Gastroesophageal sphincter (tissue), 4 donors: ENCODE results near the gene STARD13. TPM values are rescaled to one million over a fixed set of nuclear protein-coding genes. Genes with fewer than 3 reads are reported as not detected.

Source experiments
- ATAC-seq: fragments of 150-250 bp; one replicate; pipeline ENCODE4 v1.9.1; 2016; ENCODE audit warnings: mild to moderate bottlenecking, moderate library complexity
- H3K27ac ChIP-seq, 4 donors: fragments of 200-600 bp; sonication (generic) in 3 of 4; 1 replicate in 3 of 4; 2 replicates in 1 of 4; pipeline ENCODE4 v1.5.1; 2016 to 2019
- H3K27me3 ChIP-seq: fragments of 200-600 bp; sonication (generic); one replicate; pipeline ENCODE4 v1.5.1; 2019
- H3K36me3 ChIP-seq, 2 donors: fragments of 200-600 bp; sonication (generic); one replicate each; pipeline ENCODE4 v1.5.1; 2019; ENCODE audit warnings: control low read depth in 1 of 2
- H3K4me1 ChIP-seq, 3 donors: fragments of 200-600 bp; sonication (generic); 1 replicate in 2 of 3; 2 replicates in 1 of 3; pipeline ENCODE4 v1.5.1; 2016 to 2019; ENCODE audit warnings: control low read depth in 2 of 3
- H3K4me3 ChIP-seq, 2 donors: fragments of 200-600 bp; sonication (generic); one replicate each; pipeline ENCODE4 v1.5.1; 2019; ENCODE audit warnings: mild to moderate bottlenecking in 1 of 2, moderate library complexity in 1 of 2
- H3K9me3 ChIP-seq, 3 donors: fragments of 200-600 bp; sonication (generic); one replicate each; pipeline ENCODE4 v1.5.1; 2017 to 2019; ENCODE audit warnings: control low read depth in 2 of 3
- CTCF ChIP-seq, 4 experiments: fragments of 200-600 bp in 2 of 4; fragments of 450-650 bp in 2 of 4; sonication (generic) in 1 of 4; IDR thresholded peaks; one replicate each; pipeline ENCODE4 v1.5.1; 2017 to 2019; ENCODE audit warnings: antibody characterized with exemption in 4 of 4, mild to moderate bottlenecking in 2 of 4, moderate library complexity in 2 of 4
- EP300 ChIP-seq: sonication (generic); formaldehyde crosslinking; IDR thresholded peaks from one replicate; pipeline ENCODE4 v1.6.1; 2017; ENCODE audit warnings: antibody characterized with exemption, mild to moderate bottlenecking
- POLR2A ChIP-seq, 2 donors: fragments of 450-650 bp; IDR thresholded peaks; one replicate each; pipeline ENCODE4 v1.6.1; 2017; ENCODE audit warnings: antibody characterized with exemption in 2 of 2, mild to moderate bottlenecking in 2 of 2, moderate library complexity in 1 of 2
- POLR2AphosphoS5 ChIP-seq: sonication (generic); formaldehyde crosslinking; IDR thresholded peaks from one replicate; pipeline ENCODE4 v1.6.1; 2017; ENCODE audit warnings: antibody characterized with exemption
- WGBS, 2 donors: methylation state at CpG; one replicate each; pipeline ENCODE4 v1.1.5; 2018; ENCODE audit warnings: low coverage in 1 of 2; 5-methylcytosine and 5-hydroxymethylcytosine counted together
- total RNA-seq, 4 donors: library from RNA; depleted of rRNA; stranded (reverse); fragments of >200 nt; gene quantifications; one replicate each; pipeline ENCODE4 v1.1.0, GENCODE V29; 2016

STARD13 gene
- total RNA-seq, 4 donors from 2014 or later = 46.2 to 63.3 (median 49.3) TPM

- ATAC-seq = no peak
- no peak overlapping the region for H3K4me3 ChIP-seq
- whole genome bisulfite sequencing, 2 donors = 11 to 20% methylated on average over 3 of the region's 3 CpGs
- peaks cover 28 to 98% (median 37%) of the 10 kb centered on the region in 3 donors for H3K4me1 ChIP-seq
- no peaks in the 10 kb centered on the region for H3K27me3 ChIP-seq
- H3K36me3 ChIP-seq = no peaks in the 10 kb centered on the region
- H3K9me3 ChIP-seq = no peaks in the 10 kb centered on the region
- TF ChIP-seq EP300 = no peak
- no peak for TF ChIP-seq POLR2AphosphoS5
- no peak for TF ChIP-seq CTCF (IDR thresholded peaks at IDR 0.05)
- TF ChIP-seq POLR2A (IDR thresholded peaks at IDR 0.05) = no peak
- H3K27ac ChIP-seq = peak overlapping the region; percentile 28 to 89 (median 50)
These were observed 9.0 kb downstream of the STARD13 start for GRCh38 chr13:33276570-33276969.

GRCh38 chr13:33275916-33276315 is 9.6 kb downstream of the STARD13 start:
- H3K27ac ChIP-seq = peak overlapping the region; percentile 38 to 89 (median 50)
- H3K9me3 ChIP-seq = no peaks in the 10 kb centered on the region
- ATAC-seq = no peak
- H3K4me1 ChIP-seq = peaks cover 34 to 98% (median 42%) of the 10 kb centered on the region in 3 donors
- H3K36me3 ChIP-seq = no peaks in the 10 kb centered on the region
- H3K4me3 ChIP-seq = no peak overlapping the region
- H3K27me3 ChIP-seq = no peaks in the 10 kb centered on the region
- WGBS, 2 donors = 44 to 58% methylated on average over 3 of the region's 3 CpGs
- no peak for TF ChIP-seq EP300
- peak; percentile 34 for TF ChIP-seq POLR2AphosphoS5
- TF ChIP-seq CTCF (IDR thresholded peaks at IDR 0.05) = no peak
- no peak for TF ChIP-seq POLR2A (IDR thresholded peaks at IDR 0.05)

- peak overlapping the region in 2 of 4 donors; percentile 6 to 33 for H3K27ac ChIP-seq
- TF ChIP-seq POLR2A (IDR thresholded peaks at IDR 0.05) (no peak), CTCF (IDR thresholded peaks at IDR 0.05) (no peak), POLR2AphosphoS5 (no peak)
- no peak overlapping the region for H3K4me3 ChIP-seq
- no peaks in the 10 kb centered on the region for H3K9me3 ChIP-seq
- 55 to 82% methylated on average over 3 to 4 of the region's 4 CpGs for WGBS, 2 donors
- no peaks in the 10 kb centered on the region for H3K27me3 ChIP-seq
- H3K36me3 ChIP-seq = no peaks in the 10 kb centered on the region
- ATAC-seq = no peak
- peaks cover 27 to 98% (median 29%) of the 10 kb centered on the region in 3 donors for H3K4me1 ChIP-seq
These were observed 11.3 kb downstream of the STARD13 start for GRCh38 chr13:33274264-33274663.

GRCh38 chr13:33272531-33273124 is 12.9 kb downstream of the STARD13 start:
- Histone ChIP-seq H3K27ac (peak overlapping the region in 2 of 4 donors; percentile 34 to 64), H3K9me3 (no peaks in the 10 kb centered on the region), H3K36me3 (no peaks in the 10 kb centered on the region), H3K4me3 (no peak overlapping the region), H3K27me3 (no peaks in the 10 kb centered on the region), H3K4me1 (peaks cover 18 to 98% (median 25%) of the 10 kb centered on the region in 3 donors)
- no peak for TF ChIP-seq POLR2A (IDR thresholded peaks at IDR 0.05)
- no peak for TF ChIP-seq POLR2AphosphoS5
- TF ChIP-seq CTCF (IDR thresholded peaks at IDR 0.05) = no peak
- TF ChIP-seq EP300 = no peak
- no peak for ATAC-seq
- WGBS, 2 donors = 66% methylated on average over 7 of the region's 7 CpGs

GRCh38 chr13:33271759-33272158 is 13.8 kb downstream of the STARD13 start:
- H3K4me1 ChIP-seq = peaks cover 16 to 98% (median 22%) of the 10 kb centered on the region in 3 donors
- H3K27ac ChIP-seq = peak overlapping the region; percentile 48 to 79 (median 70)

More at GRCh38 chr13:33271759-33272158, 13.8 kb downstream of the STARD13 start:
- no peaks in the 10 kb centered on the region for H3K36me3 ChIP-seq
- H3K4me3 ChIP-seq = no peak overlapping the region
- WGBS, 2 donors = 70 to 72% methylated on average over 4 of the region's 4 CpGs
- no peaks in the 10 kb centered on the region for H3K27me3 ChIP-seq
- no peak for TF ChIP-seq CTCF (IDR thresholded peaks at IDR 0.05)
- TF ChIP-seq POLR2AphosphoS5 = no peak
- no peaks in the 10 kb centered on the region for H3K9me3 ChIP-seq
- ATAC-seq = no peak
